ENCODE measurements around the gene PSTK. TPM values are rescaled to one million over a fixed set of nuclear protein-coding genes. Genes with fewer than 3 reads are reported as not detected.

The PSTK gene
- polyA plus RNA-seq, 2 of the 4 experiments (the other 2 are of a cell fraction): 5.3 to 9.0 TPM

- Histone ChIP-seq H3K4me1 (0 out of 3 replicates have a peak, but pooled peaks cover 8% of the 10 kb centered on the region), H3K9me3 (no peaks in the 10 kb centered on the region), H3K4me3 (no peak overlapping the region), H3K27ac (no peak overlapping the region), H3K4me2 (no peak overlapping the region)
- no peak for FAIRE-seq
- no peak for DNase-seq (ENCODE audit: low read depth in 1 of 2, low spot score in 1 of 2)
- ChIA-PET CTCF (interaction anchor here (1.7 kb wide), 1 partner anchor 9 kb away, joined by 4 read pairs; no protein-coding TSS in a partner anchor), POLR2A (no interaction called here)
- TF ChIP-seq CHD2 (IDR thresholded peaks at IDR 0.05; ENCODE audit: low read length, partially characterized antibody) (no peak), TP53 (CRISPR knock-in tag; IDR thresholded peaks at IDR 0.05) (no peak), ZFP36 (IDR thresholded peaks at IDR 0.05; ENCODE audit: borderline replicate concordance, partially characterized antibody) (no peak), MAFK (IDR thresholded peaks at IDR 0.05; ENCODE audit: partially characterized antibody) (no peak), CEBPB (IDR thresholded peaks at IDR 0.05) (no peak), JUN (IDR thresholded peaks at IDR 0.05) (no peak), ZC3H11A (IDR thresholded peaks at IDR 0.05) (no peak), CBX8 (IDR thresholded peaks at IDR 0.05) (no peak)
- TF ChIP-seq, protein P1, sequence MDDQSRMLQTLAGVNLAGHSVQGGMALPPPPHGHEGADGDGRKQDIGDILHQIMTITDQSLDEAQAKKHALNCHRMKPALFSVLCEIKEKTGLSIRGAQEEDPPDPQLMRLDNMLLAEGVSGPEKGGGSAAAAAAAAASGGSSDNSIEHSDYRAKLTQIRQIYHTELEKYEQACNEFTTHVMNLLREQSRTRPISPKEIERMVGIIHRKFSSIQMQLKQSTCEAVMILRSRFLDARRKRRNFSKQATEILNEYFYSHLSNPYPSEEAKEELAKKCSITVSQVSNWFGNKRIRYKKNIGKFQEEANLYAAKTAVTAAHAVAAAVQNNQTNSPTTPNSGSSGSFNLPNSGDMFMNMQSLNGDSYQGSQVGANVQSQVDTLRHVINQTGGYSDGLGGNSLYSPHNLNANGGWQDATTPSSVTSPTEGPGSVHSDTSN (IDR thresholded peaks at IDR 0.05): no peak
- TF ChIP-seq, protein P2, sequence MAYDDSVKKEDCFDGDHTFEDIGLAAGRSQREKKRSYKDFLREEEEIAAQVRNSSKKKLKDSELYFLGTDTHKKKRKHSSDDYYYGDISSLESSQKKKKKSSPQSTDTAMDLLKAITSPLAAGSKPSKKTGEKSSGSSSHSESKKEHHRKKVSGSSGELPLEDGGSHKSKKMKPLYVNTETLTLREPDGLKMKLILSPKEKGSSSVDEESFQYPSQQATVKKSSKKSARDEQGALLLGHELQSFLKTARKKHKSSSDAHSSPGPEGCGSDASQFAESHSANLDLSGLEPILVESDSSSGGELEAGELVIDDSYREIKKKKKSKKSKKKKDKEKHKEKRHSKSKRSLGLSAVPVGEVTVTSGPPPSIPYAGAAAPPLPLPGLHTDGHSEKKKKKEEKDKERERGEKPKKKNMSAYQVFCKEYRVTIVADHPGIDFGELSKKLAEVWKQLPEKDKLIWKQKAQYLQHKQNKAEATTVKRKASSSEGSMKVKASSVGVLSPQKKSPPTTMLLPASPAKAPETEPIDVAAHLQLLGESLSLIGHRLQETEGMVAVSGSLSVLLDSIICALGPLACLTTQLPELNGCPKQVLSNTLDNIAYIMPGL (CRISPR knock-in tag; IDR thresholded peaks at IDR 0.05; ENCODE audit: borderline replicate concordance): no peak
- 66% methylated on average over 3 of the region's 3 CpGs for whole genome bisulfite sequencing (ENCODE audit: missing lambda C conversion rate)
- ATAC-seq: no peak
Measured at GRCh38 chr10:123019264-123019663, 39.1 kb downstream of the PSTK start.

DNA sequence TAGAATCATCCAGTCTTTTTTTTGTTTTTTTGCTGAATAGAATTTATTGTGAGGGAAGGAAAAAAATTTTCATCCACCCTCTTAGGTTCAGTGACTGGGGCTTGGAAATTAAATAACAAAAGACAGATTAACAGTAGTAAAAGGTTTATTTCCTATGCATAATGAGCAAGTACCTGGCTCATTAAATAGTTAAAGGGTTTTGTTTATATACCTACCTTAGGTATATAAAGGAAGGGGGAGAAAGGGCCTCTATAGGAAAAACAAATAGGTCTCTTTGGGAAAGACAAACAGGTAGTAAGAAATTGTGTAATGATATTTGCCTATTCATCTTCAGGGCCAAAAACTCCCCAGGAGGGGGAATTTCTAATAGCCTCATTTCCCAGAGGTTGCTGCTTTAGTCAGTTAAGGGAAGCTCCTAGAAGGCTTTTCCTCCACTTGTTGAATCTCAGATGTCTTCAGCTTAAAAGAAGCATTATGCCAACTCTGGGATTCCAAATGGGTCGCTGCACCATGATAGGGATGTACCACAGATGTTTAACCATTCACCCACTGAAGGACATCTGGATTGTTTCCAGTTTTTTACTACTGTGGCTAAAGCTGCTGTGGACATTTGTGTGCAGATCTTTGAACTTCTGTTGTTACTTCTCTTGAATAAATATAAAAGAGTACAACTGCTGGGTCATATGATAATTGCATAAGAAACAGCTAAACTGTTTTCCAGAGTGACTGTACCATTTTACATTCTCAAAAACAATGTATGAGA lies 39.9 kb downstream of the PSTK start:
- H3K27ac ChIP-seq: no peak overlapping the region
- POLR2A ChIA-PET: no interaction called here
- TF ChIP-seq TFCP2L1 (CRISPR knock-in tag; IDR thresholded peaks at IDR 0.05) (no peak), SMC3 (IDR thresholded peaks at IDR 0.05) (no peak), HOXB13 (CRISPR knock-in tag; IDR thresholded peaks at IDR 0.05; ENCODE audit: low read depth) (no peak), CBX2 (IDR thresholded peaks at IDR 0.05; ENCODE audit: borderline replicate concordance, low read depth) (no peak), ZSCAN20 (CRISPR knock-in tag; IDR thresholded peaks at IDR 0.05) (no peak), ZC3H11A (IDR thresholded peaks at IDR 0.05) (no peak), ZFP36 (IDR thresholded peaks at IDR 0.05; ENCODE audit: borderline replicate concordance, partially characterized antibody) (no peak)
- TF ChIP-seq, protein P3, sequence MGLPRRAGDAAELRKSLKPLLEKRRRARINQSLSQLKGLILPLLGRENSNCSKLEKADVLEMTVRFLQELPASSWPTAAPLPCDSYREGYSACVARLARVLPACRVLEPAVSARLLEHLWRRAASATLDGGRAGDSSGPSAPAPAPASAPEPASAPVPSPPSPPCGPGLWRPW (IDR thresholded peaks at IDR 0.05): no peak
- 50% methylated on average over 1 of the region's 1 CpG for WGBS (ENCODE audit: missing lambda C conversion rate)
- CTCF ChIA-PET: interaction anchor here (1.1 to 2.0 kb wide), 4 partner anchors 8 to 70 kb away, joined by 3 to 8 read pairs (median 4); no protein-coding TSS in a partner anchor
- no peak overlapping the region for H3K4me3 ChIP-seq
- H3K4me2 ChIP-seq: 0 out of 3 replicates have a peak overlapping the region, but pooled peaks have one; percentile 11
- DNase-seq (ENCODE audit: low read depth in 1 of 2, low spot score in 1 of 2) (no peak), FAIRE-seq (no peak), ATAC-seq (no peak)
- 0 out of 3 replicates have a peak, but pooled peaks cover 8% of the 10 kb centered on the region for H3K4me1 ChIP-seq
- no peaks in the 10 kb centered on the region for H3K9me3 ChIP-seq

DNA sequence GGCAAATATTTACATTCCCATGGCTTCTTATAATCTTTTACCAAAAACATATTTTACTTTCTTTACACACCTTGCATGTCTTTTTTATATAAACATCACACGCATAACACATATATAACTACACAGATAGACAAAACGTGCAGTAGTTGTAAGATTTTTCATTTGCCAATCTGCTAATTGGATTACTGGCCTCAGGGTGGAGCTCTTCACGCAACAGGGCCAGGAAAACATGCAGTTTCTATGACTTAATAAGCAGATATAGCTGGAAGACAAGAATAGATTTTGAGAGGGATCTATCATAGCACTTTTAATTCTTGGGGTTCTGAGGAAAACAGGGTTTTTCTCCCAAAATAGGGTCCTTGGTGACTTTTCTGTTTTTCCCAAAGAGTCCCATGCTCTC lies 41.3 kb downstream of the PSTK start:
- Histone ChIP-seq H3K9me3 (no peaks in the 10 kb centered on the region), H3K27ac (no peak overlapping the region), H3K4me2 (no peak overlapping the region), H3K4me3 (no peak overlapping the region), H3K4me1 (0 out of 3 replicates have a peak, but pooled peaks cover 8% of the 10 kb centered on the region)
- WGBS (ENCODE audit: missing lambda C conversion rate): 40% methylated on average over 3 of the region's 3 CpGs
- FAIRE-seq: peak; percentile 43
- CTCF ChIA-PET: interaction anchor here (0.7 to 2.0 kb wide), 10 partner anchors 8 to 539 kb away, joined by 3 to 8 read pairs (median 4); no protein-coding TSS in a partner anchor
- TF ChIP-seq ZNF302 (CRISPR knock-in tag; IDR thresholded peaks at IDR 0.05) (no peak), CTCF (IDR thresholded peaks at IDR 0.05) (peak; percentile 37)
- no peak for DNase-seq (ENCODE audit: low read depth in 1 of 2, low spot score in 1 of 2)
- POLR2A ChIA-PET: no interaction called here
- ATAC-seq: no peak

Measured in A549 (cell line).